HG03354 (cell line): ENCODE measurements around the gene LUM.

ENCODE experiments used
- ATAC-seq: cut with Tn5 transposase; IDR thresholded peaks from one replicate; pipeline ENCODE4 v1.9.1; 2021; ENCODE audit warnings: mild to moderate bottlenecking; ENCODE audit not compliant: unreplicated experiment, poor library complexity, severe bottlenecking

LUM gene

DNA sequence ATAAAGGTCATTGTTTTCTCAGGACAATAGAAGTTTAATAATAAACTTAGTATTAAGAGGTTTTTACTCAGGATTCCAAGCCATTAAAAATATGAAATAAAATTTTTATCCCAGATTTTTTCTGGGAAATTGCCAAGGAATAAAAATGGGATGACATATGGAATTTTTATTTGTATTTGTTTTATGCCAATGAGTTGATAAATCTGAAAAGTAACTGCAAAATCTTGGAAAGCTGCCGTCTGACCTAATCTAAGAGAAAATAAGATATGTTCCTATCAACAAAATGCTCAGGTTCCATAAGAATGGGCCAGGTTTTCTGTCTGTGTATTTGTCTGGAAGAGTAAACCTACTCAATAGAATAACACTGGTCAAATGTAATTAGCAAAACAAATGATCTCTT is 31.3 kb downstream of the LUM start:
- no peak for ATAC-seq

- no peak for ATAC-seq
Measured at GRCh38 chr12:91078501-91078900, 32.8 kb downstream of the LUM start.

DNA sequence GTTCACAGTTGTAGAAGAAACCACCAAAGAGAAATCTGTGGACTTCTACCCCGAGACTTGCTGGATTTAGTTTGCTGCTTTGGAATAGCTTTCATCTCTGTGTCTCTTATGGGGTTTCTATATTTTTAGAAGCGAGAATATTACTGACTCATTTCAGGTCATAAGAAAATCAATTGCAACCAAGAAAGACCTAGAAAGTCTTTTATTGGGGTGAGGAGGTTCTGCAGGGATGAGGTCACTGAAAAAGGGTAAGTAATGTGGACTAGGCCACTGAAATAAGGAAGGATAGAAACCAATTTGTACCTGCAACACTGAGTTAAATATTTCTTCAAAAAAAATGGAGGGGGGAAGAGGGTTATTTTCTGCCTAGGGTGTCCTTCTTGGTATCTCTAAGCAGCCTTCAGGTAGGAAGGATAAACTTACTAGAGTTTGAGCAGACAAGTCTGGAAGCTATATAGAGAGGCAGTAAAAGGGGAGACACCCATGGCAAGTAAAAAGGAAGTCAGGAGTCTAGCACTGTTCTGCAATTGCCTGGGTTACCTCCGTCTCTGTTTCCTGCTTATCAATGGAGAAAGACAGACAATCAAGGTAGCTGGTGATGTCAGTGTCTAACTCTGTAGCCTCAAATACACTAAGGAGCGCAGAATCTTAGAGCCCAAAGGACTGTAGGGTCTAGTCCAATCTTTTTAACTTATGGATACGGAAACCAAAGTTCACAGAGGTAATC is 33.9 kb downstream of the LUM start:
- no peak for ATAC-seq

DNA sequence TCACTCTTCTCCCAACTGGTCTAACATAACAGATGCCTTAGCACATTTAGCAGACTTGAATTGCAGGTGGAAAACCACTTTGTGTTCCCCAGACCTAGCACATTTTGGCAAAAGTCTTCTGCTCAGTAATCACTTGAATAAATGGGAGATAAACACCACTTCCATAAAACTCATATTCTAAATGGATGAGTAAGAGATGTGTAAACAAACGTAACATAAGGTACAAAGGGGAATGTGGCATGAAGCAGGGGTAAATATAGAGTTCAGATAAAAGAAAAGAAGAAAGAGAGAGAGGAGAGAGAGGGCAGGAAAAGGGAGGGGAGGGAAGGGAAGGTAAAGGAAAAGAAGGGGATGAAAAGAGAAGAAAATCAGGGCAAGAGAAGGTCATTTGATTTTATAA is 36.4 kb downstream of the LUM start:
- ATAC-seq, result no peak

GRCh38 chr12:91074154-91074709 is 37.1 kb downstream of the LUM start:
- no peak for ATAC-seq

GRCh38 chr12:91073426-91073825 is 37.9 kb downstream of the LUM start:
- ATAC-seq, result no peak

- ATAC-seq, result no peak
Measured at GRCh38 chr12:91072931-91073330, 38.4 kb downstream of the LUM start.

- ATAC-seq, result no peak
Measured at GRCh38 chr12:91070936-91071335, 40.4 kb downstream of the LUM start.

DNA sequence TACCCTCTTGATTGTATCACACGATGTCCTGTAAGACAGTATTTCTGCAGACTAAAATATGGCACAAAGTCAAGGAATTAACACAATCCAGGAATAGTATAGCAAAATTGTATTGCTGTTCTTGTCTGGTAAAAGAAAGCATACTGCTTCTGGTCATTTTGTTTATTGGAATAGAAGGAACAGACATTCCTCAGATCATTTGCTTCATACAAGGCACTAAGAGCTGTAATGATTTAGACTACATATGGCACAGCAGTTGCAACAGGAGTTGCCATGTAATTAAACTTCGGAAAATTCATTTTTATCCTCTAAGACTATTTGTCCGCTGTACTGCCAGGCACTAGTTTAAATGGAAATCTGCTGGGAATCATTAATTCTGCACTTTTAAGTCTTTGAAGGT is 45.9 kb downstream of the LUM start:
- no peak for ATAC-seq

DNA sequence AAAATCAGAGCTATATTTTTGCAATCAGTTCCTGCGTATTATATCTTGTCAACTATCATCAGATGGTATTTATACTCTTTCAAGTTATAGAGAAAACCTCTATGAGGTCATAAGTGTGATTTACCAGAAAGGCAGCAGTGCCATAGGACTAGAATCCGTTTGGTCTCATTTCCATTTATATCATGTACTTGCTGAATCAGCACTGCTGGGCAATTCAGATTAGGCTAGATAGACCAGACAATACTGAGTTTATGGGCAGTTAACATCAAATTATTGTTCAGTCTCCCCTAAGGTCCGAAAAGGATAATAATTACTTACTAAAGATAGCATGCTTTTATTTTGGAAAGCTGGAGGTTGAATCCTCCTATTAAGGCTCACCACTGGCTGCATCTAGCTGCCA is 46.7 kb downstream of the LUM start:
- no peak for ATAC-seq

DNA sequence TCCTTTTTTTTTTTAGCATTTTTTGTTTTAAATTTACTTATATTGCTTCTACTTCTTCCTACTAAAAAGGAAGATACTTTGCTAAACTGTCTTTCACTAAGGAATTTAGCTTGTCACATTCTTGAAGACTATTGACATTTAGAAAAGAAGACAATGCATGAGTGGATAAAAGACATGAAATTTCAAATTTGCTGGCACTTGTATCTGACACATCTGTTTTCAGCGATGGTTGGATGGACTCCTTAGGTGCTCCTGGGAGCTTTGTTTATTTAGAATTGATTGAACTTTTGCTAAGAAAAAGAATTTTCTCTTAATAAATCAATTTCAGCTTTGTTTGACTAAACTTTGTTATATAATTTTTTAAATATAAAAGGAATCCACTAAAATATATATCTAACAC is 50.2 kb downstream of the LUM start:
- no peak for ATAC-seq

- ATAC-seq, result no peak
Measured at GRCh38 chr12:91059211-91059610, 52.1 kb downstream of the LUM start.

- no peak for ATAC-seq
Measured at GRCh38 chr12:91058786-91059185, 52.5 kb downstream of the LUM start.

DNA sequence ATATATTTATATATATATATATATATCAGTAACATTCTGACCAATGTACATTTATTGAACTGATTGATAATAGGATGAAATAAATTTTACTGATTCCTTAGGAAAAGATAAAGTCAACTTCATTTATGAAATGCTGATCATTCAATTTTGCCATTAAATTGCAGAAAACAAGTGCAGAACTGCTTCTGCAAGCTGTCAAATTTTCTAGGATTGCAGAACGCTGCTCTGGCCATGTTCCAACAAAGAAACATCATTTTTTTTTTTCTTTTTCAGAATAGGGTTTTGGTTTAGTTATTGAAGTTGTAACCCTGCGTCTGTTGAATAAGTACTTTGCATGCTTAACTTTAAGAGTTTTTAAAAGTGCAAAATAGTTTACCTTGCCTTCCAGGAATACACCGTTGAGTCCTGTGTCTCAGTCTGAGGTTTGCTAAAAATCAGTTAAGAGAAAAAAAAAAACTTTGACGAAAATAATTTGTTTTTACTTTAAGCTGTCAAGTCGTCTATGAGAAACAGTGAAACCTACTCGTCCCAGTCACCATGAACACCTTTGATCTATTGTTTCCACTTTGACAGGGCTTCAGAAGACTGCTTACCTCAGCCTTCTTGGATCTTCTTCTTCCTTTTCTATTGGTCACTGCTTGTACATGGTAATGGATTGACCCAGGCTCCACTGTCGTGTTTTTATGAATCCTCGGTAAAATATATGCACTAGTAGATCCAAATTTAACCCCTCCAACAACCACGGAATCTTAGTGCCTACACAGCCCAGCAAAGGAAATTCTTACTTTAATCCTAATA is 53.7 kb downstream of the LUM start, which contains the start of gene KERA:
TSS of gene KERA (minus strand) at position 657 of the 798 bp plus-strand sequence. CDS start 1,743 bp downstream, outside the sequence.
- ATAC-seq, result no peak

- no peak for ATAC-seq
Measured at GRCh38 chr12:91056488-91056887, 54.8 kb downstream of the LUM start.

DNA sequence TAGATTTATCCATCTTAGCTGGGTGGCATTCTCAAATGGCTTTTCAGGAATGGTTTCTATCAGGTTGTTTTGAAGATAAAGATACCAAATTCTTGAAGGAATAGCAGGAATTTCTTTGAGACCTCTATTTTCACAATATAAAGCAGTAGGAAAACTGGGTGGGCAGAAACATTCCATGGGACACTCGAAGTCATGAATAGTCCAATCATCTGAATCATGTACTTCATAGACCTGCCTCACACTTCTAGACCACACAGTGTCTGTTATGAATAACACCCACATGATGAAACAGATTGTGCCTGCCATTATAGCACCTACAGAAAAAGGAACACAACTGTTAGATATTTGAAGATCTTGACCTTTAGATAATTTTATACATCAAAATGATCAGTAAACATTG is 55.3 kb downstream of the LUM start:
- ATAC-seq, result no peak

DNA sequence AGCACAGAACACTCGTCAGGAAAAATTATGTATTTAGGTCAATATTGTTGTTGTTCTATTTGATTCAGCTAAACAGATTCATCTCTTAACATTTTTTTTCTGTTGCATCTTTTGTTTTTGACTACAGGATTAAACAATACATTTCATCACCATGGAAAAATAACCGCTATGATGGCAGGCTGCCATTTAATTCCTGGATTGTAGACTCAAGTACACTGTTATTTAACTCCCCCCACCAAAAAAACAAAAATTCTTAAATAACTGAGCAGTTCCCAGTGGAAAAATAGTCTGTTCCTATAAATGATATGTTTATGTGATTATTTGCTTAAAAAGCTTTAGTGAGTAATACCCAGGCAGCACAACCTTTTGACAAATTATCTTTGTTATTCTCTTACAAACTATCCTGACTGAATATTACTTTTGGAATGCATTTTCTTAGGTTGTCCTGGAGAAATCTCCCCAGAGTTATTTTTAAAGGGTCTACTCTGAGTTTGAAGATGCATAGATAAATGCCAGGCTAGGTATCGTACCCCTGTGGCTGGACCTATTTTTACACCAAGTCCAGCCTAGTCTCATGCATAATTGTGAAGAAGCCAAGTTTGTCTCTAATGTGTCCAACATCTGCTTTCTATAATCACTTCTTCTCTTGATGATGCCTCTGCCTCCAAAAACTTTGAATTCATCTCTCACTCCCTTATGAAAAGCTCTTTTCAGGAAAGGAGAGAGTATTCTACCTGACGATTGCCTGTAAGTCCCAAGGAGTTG is 57.2 kb downstream of the LUM start:
- no peak for ATAC-seq
